Keratinocyte (primary cell): ENCODE data around the gene TSR3. TPM values are rescaled to one million over a fixed set of nuclear protein-coding genes. Genes with fewer than 3 reads are reported as not detected.

Experiments used
- DNase-seq: peaks from one replicate; pipeline ENCODE4 v3.0.0-alpha.2; 2011; ENCODE audit warnings: low read depth, missing footprints, low spot score
- FAIRE-seq: peaks from 2 replicates; lab custom pipeline; 2011; peaks lifted over from hg19 to GRCh38; lab: Jason Lieb, UNC
- H2AFZ ChIP-seq: 2 replicates; pipeline ENCODE4 v1.6.0; 2012; ENCODE audit warnings: low read length, control low read depth, inconsistent platforms; ENCODE audit not compliant: control insufficient read depth
- H3K27ac ChIP-seq: 2 replicates; pipeline ENCODE4 v1.5.1; 2011; ENCODE audit warnings: low read length; ENCODE audit not compliant: control insufficient read depth, insufficient read depth
- H3K27me3 ChIP-seq: 3 replicates; pipeline ENCODE4 v1.6.0; 2011; ENCODE audit warnings: low read length; ENCODE audit not compliant: control insufficient read depth, insufficient read depth; ENCODE audit errors: extremely low read depth
- H3K36me3 ChIP-seq, 2 experiments: 2 replicates in 1 of 2; 3 replicates in 1 of 2; pipeline ENCODE4 v1.5.1; 2011; ENCODE audit warnings: low read length in 2 of 2, mild to moderate bottlenecking in 1 of 2; ENCODE audit not compliant: control insufficient read depth in 2 of 2, insufficient read depth in 2 of 2; ENCODE audit errors: extremely low read depth in 1 of 2
- H3K4me1 ChIP-seq: 3 replicates; pipeline ENCODE4 v1.5.1; 2011; ENCODE audit warnings: low read length; ENCODE audit not compliant: control insufficient read depth, insufficient read depth; ENCODE audit errors: extremely low read depth
- H3K4me2 ChIP-seq: 3 replicates; pipeline ENCODE4 v1.6.0; 2011; ENCODE audit warnings: low read depth, low read length; ENCODE audit not compliant: control insufficient read depth, insufficient read depth; ENCODE audit errors: extremely low read depth
- H3K4me3 ChIP-seq, 3 experiments: fragments of 200-600 bp in 1 of 3; sonication (generic) in 1 of 3; 2 replicates in 2 of 3; 3 replicates in 1 of 3; pipeline ENCODE4 v1.5.1; 2011 to 2016; ENCODE audit warnings: low read length in 3 of 3, mild to moderate bottlenecking in 3 of 3, control low read depth in 2 of 3, inconsistent platforms in 1 of 3, low read depth in 1 of 3, mixed read lengths in 1 of 3, mixed run types in 1 of 3, moderate library complexity in 1 of 3; ENCODE audit not compliant: control insufficient read depth in 2 of 3, insufficient read depth in 2 of 3; ENCODE audit errors: extremely low read depth in 1 of 3
- H3K79me2 ChIP-seq: 2 replicates; pipeline ENCODE4 v1.6.0; 2012; ENCODE audit warnings: low read length; ENCODE audit not compliant: control insufficient read depth, insufficient read depth
- H3K9ac ChIP-seq: 3 replicates; pipeline ENCODE4 v1.6.0; 2011; ENCODE audit warnings: low read length; ENCODE audit not compliant: control insufficient read depth, insufficient read depth; ENCODE audit errors: extremely low read depth
- H3K9me1 ChIP-seq: 3 replicates; pipeline ENCODE4 v1.6.0; 2011; ENCODE audit warnings: low read length; ENCODE audit not compliant: control insufficient read depth, insufficient read depth; ENCODE audit errors: extremely low read depth
- H3K9me3 ChIP-seq: 2 replicates; pipeline ENCODE4 v1.5.1; 2012; ENCODE audit warnings: low read depth, low read length; ENCODE audit not compliant: control insufficient read depth
- H4K20me1 ChIP-seq: 3 replicates; pipeline ENCODE4 v1.6.0; 2011; ENCODE audit warnings: low read length; ENCODE audit not compliant: control insufficient read depth, insufficient read depth; ENCODE audit errors: extremely low read depth
- EZH2 ChIP-seq: IDR thresholded peaks from one replicate; pipeline ENCODE4 v1.6.1; 2012; ENCODE audit warnings: inconsistent platforms, mild to moderate bottlenecking, low read length, moderate library complexity
- dilution Hi-C: fragments of 300-500 bp; cut with MboI; formaldehyde crosslinking; loops from one replicate; pipeline ENCODE4 v1.7.0; 2020; ENCODE audit warnings: low sequenced_read_pairs; ENCODE audit not compliant: extremely low pct_ligation_motif_present
- polyA plus RNA-seq, 5 experiments: library from polyadenylated mRNA; depleted of rRNA in 3 of 5; stranded (reverse) in 3 of 5; stranded (forward) in 1 of 5; unstranded in 1 of 5; fragments of >200 nt; gene quantifications; 1 replicate in 1 of 5; 2 replicates in 3 of 5; 3 replicates in 1 of 5; pipeline versions ENCODE4 v1.2.1 to v1.2.3, GENCODE V29; 2011 to 2012; ENCODE audit warnings: missing spikeins in 2 of 5, low read depth in 1 of 5, low replicate concordance in 1 of 5
- TF ChIP-seq, protein P1 (sequence below), 3 experiments: IDR thresholded peaks in 1 of 3; conservative IDR thresholded peaks in 1 of 3; optimal IDR thresholded peaks in 1 of 3; 2 replicates in 2 of 3; 3 replicates in 1 of 3; pipeline versions ENCODE3 to v1.5.1; 2011; ENCODE audit warnings: low read length in 3 of 3, mild to moderate bottlenecking in 3 of 3, moderate library complexity in 2 of 3, control low read depth in 1 of 3, inconsistent platforms in 1 of 3; ENCODE audit not compliant: insufficient read depth in 2 of 3; ENCODE audit errors: extremely low read depth in 1 of 3

Gene TSR3
- polyA plus RNA-seq, 1 donor (not counting 4 experiments of a cell fraction or from before 2014, with no cell fraction given) = 33.0 TPM

DNA sequence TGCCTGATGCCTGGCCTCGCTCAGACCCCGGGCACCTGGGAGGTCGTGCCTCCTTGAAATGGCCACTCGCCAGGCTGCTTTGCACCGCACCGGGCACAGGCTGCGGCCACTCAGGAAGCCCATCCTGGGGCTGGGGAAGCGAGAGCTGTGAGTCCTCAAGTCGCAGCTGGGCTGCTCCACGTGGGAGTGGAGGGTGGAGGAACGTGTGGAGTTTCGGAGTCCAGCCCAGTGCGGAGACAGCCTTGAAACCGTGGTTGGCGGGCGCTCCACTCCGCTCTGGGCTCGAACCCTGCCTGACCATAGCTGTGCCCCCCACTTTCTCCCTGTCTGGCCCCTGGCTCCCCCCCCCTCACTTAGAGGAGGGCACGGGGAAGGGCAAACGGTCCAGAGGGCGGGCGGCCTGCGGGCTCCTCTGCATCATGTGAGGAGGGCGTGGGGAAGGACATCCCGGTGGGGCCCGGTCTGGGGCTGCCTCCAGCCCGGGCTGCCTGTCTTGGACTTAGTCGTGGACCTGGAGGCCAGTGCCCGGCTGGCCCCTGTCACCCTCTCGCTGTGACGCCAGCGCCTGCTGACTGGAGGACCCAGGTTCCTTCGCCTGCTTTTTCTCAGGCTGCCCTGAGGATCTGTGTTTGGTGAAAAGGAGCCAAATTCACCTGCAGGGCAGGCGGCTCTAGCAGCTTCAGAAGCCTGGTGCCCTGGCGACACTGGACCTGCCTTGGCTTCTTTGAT is 39.8 kb downstream of the TSR3 start:
- TF ChIP-seq, protein P1, sequence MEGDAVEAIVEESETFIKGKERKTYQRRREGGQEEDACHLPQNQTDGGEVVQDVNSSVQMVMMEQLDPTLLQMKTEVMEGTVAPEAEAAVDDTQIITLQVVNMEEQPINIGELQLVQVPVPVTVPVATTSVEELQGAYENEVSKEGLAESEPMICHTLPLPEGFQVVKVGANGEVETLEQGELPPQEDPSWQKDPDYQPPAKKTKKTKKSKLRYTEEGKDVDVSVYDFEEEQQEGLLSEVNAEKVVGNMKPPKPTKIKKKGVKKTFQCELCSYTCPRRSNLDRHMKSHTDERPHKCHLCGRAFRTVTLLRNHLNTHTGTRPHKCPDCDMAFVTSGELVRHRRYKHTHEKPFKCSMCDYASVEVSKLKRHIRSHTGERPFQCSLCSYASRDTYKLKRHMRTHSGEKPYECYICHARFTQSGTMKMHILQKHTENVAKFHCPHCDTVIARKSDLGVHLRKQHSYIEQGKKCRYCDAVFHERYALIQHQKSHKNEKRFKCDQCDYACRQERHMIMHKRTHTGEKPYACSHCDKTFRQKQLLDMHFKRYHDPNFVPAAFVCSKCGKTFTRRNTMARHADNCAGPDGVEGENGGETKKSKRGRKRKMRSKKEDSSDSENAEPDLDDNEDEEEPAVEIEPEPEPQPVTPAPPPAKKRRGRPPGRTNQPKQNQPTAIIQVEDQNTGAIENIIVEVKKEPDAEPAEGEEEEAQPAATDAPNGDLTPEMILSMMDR (optimal IDR thresholded peaks at IDR 0.05 in 1 of 3, IDR thresholded peaks at IDR 0.05 in 1 of 3, conservative IDR thresholded peaks at IDR 0.05 in 1 of 3; ENCODE audit: extremely low read depth in 1 of 3, insufficient read depth in 2 of 3, low read length in 3 of 3) = no peak
- no peak for TF ChIP-seq EZH2
- no peak overlapping the region for H2AFZ ChIP-seq
- H3K27ac ChIP-seq = no peak overlapping the region
- H3K4me2 ChIP-seq = peak overlapping the region; percentile 77
- dilution Hi-C loops = no loop called here
- H3K9me1 ChIP-seq = no peaks in the 10 kb centered on the region
- H3K36me3 ChIP-seq = peaks cover 19 to 36% of the 10 kb centered on the region in 2 experiments
- DNase-seq (no peak), FAIRE-seq (no peak)
- H3K4me1 ChIP-seq = peaks cover 16% of the 10 kb centered on the region
- peaks cover 34% of the 10 kb centered on the region for H4K20me1 ChIP-seq
- H3K4me3 ChIP-seq = peak overlapping the region; percentile 79 to 90 (median 89)
- peaks cover 66% of the 10 kb centered on the region for H3K79me2 ChIP-seq
- no peaks in the 10 kb centered on the region for H3K9me3 ChIP-seq
- H3K27me3 ChIP-seq = no peaks in the 10 kb centered on the region
- H3K9ac ChIP-seq = peak overlapping the region; percentile 80

DNA sequence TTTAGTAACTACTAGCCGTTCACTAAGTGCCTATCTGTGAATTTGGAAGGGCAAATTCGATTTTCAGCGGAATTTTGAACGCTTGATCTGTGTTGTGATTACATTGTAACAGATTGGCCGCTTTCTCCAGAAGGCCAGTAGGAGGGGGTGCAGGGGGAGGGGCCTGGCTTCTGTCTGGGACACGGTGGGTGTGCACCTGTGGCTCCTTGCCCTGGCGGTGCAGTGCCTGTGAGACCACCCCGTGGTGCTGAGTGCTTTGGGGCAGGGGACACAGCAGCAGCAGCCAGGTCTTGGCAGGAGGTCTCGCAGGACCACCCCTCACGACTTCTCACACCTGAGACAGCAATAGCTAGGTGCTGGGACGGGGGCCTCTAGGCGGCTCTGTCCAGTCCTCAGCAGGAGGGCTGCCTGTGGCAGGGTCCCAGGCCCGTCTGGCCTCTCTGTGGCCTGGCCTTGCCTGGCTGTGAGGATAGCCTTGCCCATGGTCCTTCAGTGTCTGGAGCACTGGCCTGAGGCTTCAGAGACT is 40.4 kb downstream of the TSR3 start:
- no peaks in the 10 kb centered on the region for H3K9me1 ChIP-seq
- H3K79me2 ChIP-seq = peaks cover 65% of the 10 kb centered on the region
- TF ChIP-seq EZH2 = no peak
- TF ChIP-seq, protein P1 (optimal IDR thresholded peaks at IDR 0.05 in 1 of 3, IDR thresholded peaks at IDR 0.05 in 1 of 3, conservative IDR thresholded peaks at IDR 0.05 in 1 of 3; ENCODE audit: extremely low read depth in 1 of 3, insufficient read depth in 2 of 3, low read length in 3 of 3) = no peak
- H3K4me2 ChIP-seq = peak overlapping the region; percentile 77
- peak overlapping the region; percentile 80 for H3K9ac ChIP-seq
- DNase-seq = no peak
- dilution Hi-C loops = no loop called here
- H4K20me1 ChIP-seq = peaks cover 34% of the 10 kb centered on the region
- H3K9me3 ChIP-seq = no peaks in the 10 kb centered on the region
- no peak for FAIRE-seq
- H3K36me3 ChIP-seq = peaks cover 17 to 34% of the 10 kb centered on the region in 2 experiments
- peak overlapping the region; percentile 72 for H3K27ac ChIP-seq
- H3K4me3 ChIP-seq = peak overlapping the region; percentile 79 to 90 (median 89)
- peaks cover 16% of the 10 kb centered on the region for H3K4me1 ChIP-seq
- no peaks in the 10 kb centered on the region for H3K27me3 ChIP-seq
- H2AFZ ChIP-seq = no peak overlapping the region
